H9 (cell line): ENCODE measurements around the gene ARL5A. TPM values are rescaled to one million over a fixed set of nuclear protein-coding genes. Genes with fewer than 3 reads are reported as not detected.

Experiments used
- DNase-seq: peaks from one replicate; pipeline ENCODE4 v3.0.0-alpha.2; 2017
- H2AFZ ChIP-seq: one replicate; pipeline ENCODE4 v1.6.1; 2013; ENCODE audit warnings: mild to moderate bottlenecking, low read length, control low read depth, moderate library complexity
- H2AK5ac ChIP-seq: 2 replicates; pipeline ENCODE4 v1.6.1; 2013; ENCODE audit warnings: low read length, control low read depth, mixed read lengths; ENCODE audit not compliant: insufficient read length
- H2BK120ac ChIP-seq: one replicate; pipeline ENCODE4 v1.6.1; 2013; ENCODE audit warnings: low read depth, mild to moderate bottlenecking, low read length, control low read depth, inconsistent platforms; ENCODE audit not compliant: poor library complexity, severe bottlenecking
- H2BK12ac ChIP-seq: 2 replicates; pipeline ENCODE4 v1.6.1; 2013; ENCODE audit warnings: low read length, control low read depth, mixed read lengths, low read depth; ENCODE audit not compliant: insufficient read length
- H2BK15ac ChIP-seq: 2 replicates; pipeline ENCODE4 v1.6.1; 2013; ENCODE audit warnings: low read depth, low read length, control low read depth
- H2BK20ac ChIP-seq: one replicate; pipeline ENCODE4 v1.6.1; 2013; ENCODE audit warnings: low read depth, mild to moderate bottlenecking, low read length, control low read depth, inconsistent platforms; ENCODE audit not compliant: poor library complexity, severe bottlenecking
- H2BK5ac ChIP-seq: 2 replicates; pipeline ENCODE4 v1.6.1; 2013; ENCODE audit warnings: low read length, control low read depth, mixed read lengths; ENCODE audit not compliant: insufficient read length
- H3K14ac ChIP-seq: 2 replicates; pipeline ENCODE4 v1.6.1; 2013; ENCODE audit warnings: low read length, control low read depth; ENCODE audit not compliant: insufficient read depth
- H3K18ac ChIP-seq: 2 replicates; pipeline ENCODE4 v1.6.1; 2013; ENCODE audit warnings: low read depth, mild to moderate bottlenecking, mixed read lengths, low read length, control low read depth; ENCODE audit not compliant: insufficient read length
- H3K23ac ChIP-seq: 2 replicates; pipeline ENCODE4 v1.6.1; 2013; ENCODE audit warnings: low read length, control low read depth, mixed read lengths, low read depth; ENCODE audit not compliant: insufficient read length
- H3K23me2 ChIP-seq: 2 replicates; pipeline ENCODE4 v1.6.1; 2013; ENCODE audit warnings: low read depth, mild to moderate bottlenecking, mixed read lengths, low read length, control low read depth; ENCODE audit not compliant: insufficient read length, poor library complexity, severe bottlenecking
- H3K27ac ChIP-seq: 2 replicates; pipeline ENCODE4 v1.5.1; 2013; ENCODE audit warnings: low read length, control low read depth, mixed read lengths, low read depth; ENCODE audit not compliant: insufficient read length
- H3K27me3 ChIP-seq: 2 replicates; pipeline ENCODE4 v1.6.1; 2013; ENCODE audit warnings: low read length, control low read depth, inconsistent platforms; ENCODE audit not compliant: insufficient read depth
- H3K4ac ChIP-seq: 2 replicates; pipeline ENCODE4 v1.6.1; 2013; ENCODE audit warnings: low read depth, mild to moderate bottlenecking, control low read depth, inconsistent platforms, low read length, moderate library complexity
- H3K4me1 ChIP-seq: 2 replicates; pipeline ENCODE4 v1.6.1; 2013; ENCODE audit warnings: low read length, control low read depth, inconsistent platforms; ENCODE audit not compliant: insufficient read depth
- H3K4me2 ChIP-seq: 2 replicates; pipeline ENCODE4 v1.6.1; 2013; ENCODE audit warnings: low read length, control low read depth, mixed read lengths; ENCODE audit not compliant: insufficient read length, insufficient read depth
- H3K56ac ChIP-seq: 2 replicates; pipeline ENCODE4 v1.6.1; 2013; ENCODE audit warnings: low read depth, mild to moderate bottlenecking, mixed read lengths, low read length, control low read depth; ENCODE audit not compliant: insufficient read length
- H3K79me1 ChIP-seq: 2 replicates; pipeline ENCODE4 v1.6.1; 2013; ENCODE audit warnings: low read depth, mild to moderate bottlenecking, moderate library complexity, low read length, control low read depth, inconsistent platforms; ENCODE audit not compliant: insufficient read depth, poor library complexity, severe bottlenecking
- H3K79me2 ChIP-seq: 2 replicates; pipeline ENCODE4 v1.6.1; 2013; ENCODE audit warnings: low read length, control low read depth, inconsistent platforms; ENCODE audit not compliant: insufficient read depth
- H3K9ac ChIP-seq: 2 replicates; pipeline ENCODE4 v1.6.1; 2013; ENCODE audit warnings: low read length, control low read depth, mixed read lengths; ENCODE audit not compliant: insufficient read length; ENCODE audit errors: extremely low read depth
- H3K9me3 ChIP-seq: one replicate; pipeline ENCODE4 v1.6.1; 2013; ENCODE audit warnings: low read depth, low read length, inconsistent platforms; ENCODE audit not compliant: control insufficient read depth
- H3T11ph ChIP-seq: one replicate; pipeline ENCODE4 v1.6.1; 2013; ENCODE audit warnings: mild to moderate bottlenecking, low read length, control low read depth, inconsistent platforms
- H4K20me1 ChIP-seq: one replicate; pipeline ENCODE4 v1.6.1; 2013; ENCODE audit not compliant: control insufficient read depth, insufficient read length, insufficient read depth
- H4K5ac ChIP-seq: 2 replicates; pipeline ENCODE4 v1.6.1; 2013; ENCODE audit warnings: low read depth, mild to moderate bottlenecking, mixed read lengths, low read length, control low read depth; ENCODE audit not compliant: insufficient read length
- H4K8ac ChIP-seq: replicated peaks from 2 replicates; pipeline ENCODE4 v1.6.1; 2013; ENCODE audit warnings: low read length, control low read depth, mixed read lengths, low read depth; ENCODE audit not compliant: insufficient read length
- H4K91ac ChIP-seq: 2 replicates; pipeline ENCODE4 v1.6.1; 2013; ENCODE audit warnings: low read depth, mild to moderate bottlenecking, moderate library complexity, mixed read lengths, low read length, control low read depth; ENCODE audit not compliant: insufficient read length
- H3K27ac Mint-ChIP-seq, 3 experiments: 2 replicates in 2 of 3; 3 replicates in 1 of 3; pipeline ENCODE4 v1.8.0; 2020 to 2021; ENCODE audit warnings: mixed read lengths in 3 of 3, mild to moderate bottlenecking in 1 of 3, moderate library complexity in 1 of 3
- H3K27me3 Mint-ChIP-seq: 2 replicates; pipeline ENCODE4 v1.8.0; 2021; ENCODE audit warnings: low read depth, mild to moderate bottlenecking, moderate library complexity, mixed read lengths
- H3K36me3 Mint-ChIP-seq, 3 experiments: 2 replicates in 2 of 3; 3 replicates in 1 of 3; pipeline ENCODE4 v1.8.0; 2020 to 2021; ENCODE audit warnings: low read depth in 3 of 3, mixed read lengths in 3 of 3; ENCODE audit not compliant: insufficient read depth in 1 of 3
- H3K4me1 Mint-ChIP-seq, 2 experiments: 2 replicates each; pipeline ENCODE4 v1.8.0; 2020; ENCODE audit warnings: mixed read lengths in 2 of 2
- H3K4me3 Mint-ChIP-seq, 2 experiments: 2 replicates in 1 of 2; 3 replicates in 1 of 2; pipeline ENCODE4 v1.8.0; 2020 to 2021; ENCODE audit warnings: mild to moderate bottlenecking in 2 of 2, mixed read lengths in 2 of 2, moderate library complexity in 1 of 2
- H3K9me3 Mint-ChIP-seq, 2 experiments: 2 replicates in 1 of 2; 3 replicates in 1 of 2; pipeline ENCODE4 v1.8.0; 2020; ENCODE audit warnings: mild to moderate bottlenecking in 2 of 2, mixed read lengths in 2 of 2, moderate library complexity in 1 of 2
- WGBS: extraction: QIAGEN DNeasy Blood & Tissue Kit; methylation state at CpG from one replicate; pipeline ENCODE4 v1.1.7; 2013; ENCODE audit warnings: missing lambda C conversion rate, low lambda C conversion rate, mixed read lengths; ENCODE audit not compliant: insufficient read length; ENCODE audit errors: extremely low coverage; 5-methylcytosine and 5-hydroxymethylcytosine counted together
- total RNA-seq: library from RNA; stranded (reverse); gene quantifications from 2 replicates; pipeline ENCODE4 v1.2.1, GENCODE V29; 2021
- TF ChIP-seq, protein P1 (sequence below): fragments of 200-600 bp; sonication (generic); conservative IDR thresholded peaks from 3 replicates; pipeline ENCODE4 v1.8.0; 2021; ENCODE audit warnings: antibody characterized with exemption, mild to moderate bottlenecking

ARL5A gene
- total RNA-seq, 1 experiment from 2014 or later: 66.7 TPM

DNA sequence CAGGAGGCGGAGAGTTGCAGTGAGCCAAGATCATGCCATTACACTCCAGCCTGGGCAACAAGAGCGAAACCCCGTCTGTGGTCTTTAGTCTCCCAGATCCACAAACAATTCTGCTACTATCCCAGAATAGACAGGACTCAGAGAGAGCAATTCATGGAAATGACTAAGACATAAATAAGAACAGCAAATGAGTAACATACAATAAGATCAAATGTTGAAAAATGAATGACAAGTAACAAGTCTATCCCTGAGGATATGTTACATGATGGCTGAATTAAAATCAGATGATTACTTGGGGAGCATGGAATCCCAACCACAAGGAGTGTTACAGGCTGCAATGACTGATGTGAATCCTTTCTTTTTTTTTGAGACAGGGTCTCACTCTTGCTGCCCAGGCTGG, 10.3 kb downstream of the ARL5A start:
- H2BK5ac ChIP-seq: no peak overlapping the region
- H4K20me1 ChIP-seq: no peaks in the 10 kb centered on the region
- peaks cover 3% of the 10 kb centered on the region for H3K79me1 ChIP-seq
- no peaks in the 10 kb centered on the region for H3K9me3 ChIP-seq
- H3K27ac ChIP-seq: no peak overlapping the region
- no peak overlapping the region for H3K18ac ChIP-seq
- no peak overlapping the region for H4K8ac ChIP-seq
- Mint-ChIP-seq H3K4me1 (peaks cover 6 to 7% of the 10 kb centered on the region in 2 experiments), H3K36me3 (peaks cover 16 to 19% (median 16%) of the 10 kb centered on the region in 3 experiments), H3K27me3 (no peaks in the 10 kb centered on the region), H3K9me3 (no peaks in the 10 kb centered on the region), H3K4me3 (no peak overlapping the region), H3K27ac (no peak overlapping the region)
- H3K4me2 ChIP-seq: no peak overlapping the region
- DNase-seq: no peak
- H3K27me3 ChIP-seq: no peaks in the 10 kb centered on the region
- no peak overlapping the region for H2AFZ ChIP-seq
- no peak overlapping the region for H2BK12ac ChIP-seq
- TF ChIP-seq, protein P1, sequence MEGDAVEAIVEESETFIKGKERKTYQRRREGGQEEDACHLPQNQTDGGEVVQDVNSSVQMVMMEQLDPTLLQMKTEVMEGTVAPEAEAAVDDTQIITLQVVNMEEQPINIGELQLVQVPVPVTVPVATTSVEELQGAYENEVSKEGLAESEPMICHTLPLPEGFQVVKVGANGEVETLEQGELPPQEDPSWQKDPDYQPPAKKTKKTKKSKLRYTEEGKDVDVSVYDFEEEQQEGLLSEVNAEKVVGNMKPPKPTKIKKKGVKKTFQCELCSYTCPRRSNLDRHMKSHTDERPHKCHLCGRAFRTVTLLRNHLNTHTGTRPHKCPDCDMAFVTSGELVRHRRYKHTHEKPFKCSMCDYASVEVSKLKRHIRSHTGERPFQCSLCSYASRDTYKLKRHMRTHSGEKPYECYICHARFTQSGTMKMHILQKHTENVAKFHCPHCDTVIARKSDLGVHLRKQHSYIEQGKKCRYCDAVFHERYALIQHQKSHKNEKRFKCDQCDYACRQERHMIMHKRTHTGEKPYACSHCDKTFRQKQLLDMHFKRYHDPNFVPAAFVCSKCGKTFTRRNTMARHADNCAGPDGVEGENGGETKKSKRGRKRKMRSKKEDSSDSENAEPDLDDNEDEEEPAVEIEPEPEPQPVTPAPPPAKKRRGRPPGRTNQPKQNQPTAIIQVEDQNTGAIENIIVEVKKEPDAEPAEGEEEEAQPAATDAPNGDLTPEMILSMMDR: no peak
- peaks cover 24% of the 10 kb centered on the region; the same call in 1 of the 2 replicates for H3K79me2 ChIP-seq
- H2BK20ac ChIP-seq: no peak overlapping the region
- H3K4me1 ChIP-seq: no peaks in the 10 kb centered on the region
- no peak overlapping the region for H2AK5ac ChIP-seq
- no peak overlapping the region for H2BK15ac ChIP-seq
- H2BK120ac ChIP-seq: no peak overlapping the region
- no peak overlapping the region for H4K5ac ChIP-seq
- no peak overlapping the region for H3K23ac ChIP-seq
- H3K9ac ChIP-seq: no peak overlapping the region
- no CpG with 5 or more reads among the region's 3 CpGs for WGBS
- H3K4ac ChIP-seq: no peak overlapping the region
- no peak overlapping the region for H3K14ac ChIP-seq
- no peak overlapping the region for H3K56ac ChIP-seq
- no peak overlapping the region for H4K91ac ChIP-seq
- no peak overlapping the region for H3T11ph ChIP-seq
- H3K23me2 ChIP-seq: no peaks in the 10 kb centered on the region
